GM12891 (cell line): Measurements from ENCODE around the gene PTF1A.

Experiments used
- POLR2A ChIP-seq: IDR thresholded peaks from 2 replicates; pipeline ENCODE4 v1.6.1; 2011; ENCODE audit warnings: low read depth, low read length, control low read depth
- POLR2AphosphoS5 ChIP-seq: IDR thresholded peaks from 2 replicates; pipeline ENCODE4 v1.6.1; 2011; ENCODE audit warnings: low read depth, low read length, control low read depth
- POU2F2 ChIP-seq: IDR thresholded peaks from 2 replicates; pipeline ENCODE4 v1.6.1; 2011; ENCODE audit warnings: low read depth, mild to moderate bottlenecking, control low read depth, low read length, moderate library complexity
- SPI1 ChIP-seq: IDR thresholded peaks from 2 replicates; pipeline ENCODE4 v1.6.1; 2011; ENCODE audit warnings: low read depth, low read length, control low read depth
- TAF1 ChIP-seq: IDR thresholded peaks from 2 replicates; pipeline ENCODE4 v1.6.1; 2011; ENCODE audit warnings: low read depth, low read length, control low read depth

GRCh38 chr10:23201837-23202236 lies 9.7 kb downstream of the PTF1A start:
- TF ChIP-seq TAF1 = no peak
- no peak for TF ChIP-seq POLR2A
- no peak for TF ChIP-seq POU2F2
- TF ChIP-seq POLR2AphosphoS5 = no peak
- TF ChIP-seq SPI1 = no peak
